NCI-H2029 (cell line): ENCODE data around the gene ZNF507.

Experiments
- DNase-seq: peaks from one replicate; lab custom pipeline; 2025; lab: John Stamatoyannopoulos, UW

ZNF507 gene

DNA sequence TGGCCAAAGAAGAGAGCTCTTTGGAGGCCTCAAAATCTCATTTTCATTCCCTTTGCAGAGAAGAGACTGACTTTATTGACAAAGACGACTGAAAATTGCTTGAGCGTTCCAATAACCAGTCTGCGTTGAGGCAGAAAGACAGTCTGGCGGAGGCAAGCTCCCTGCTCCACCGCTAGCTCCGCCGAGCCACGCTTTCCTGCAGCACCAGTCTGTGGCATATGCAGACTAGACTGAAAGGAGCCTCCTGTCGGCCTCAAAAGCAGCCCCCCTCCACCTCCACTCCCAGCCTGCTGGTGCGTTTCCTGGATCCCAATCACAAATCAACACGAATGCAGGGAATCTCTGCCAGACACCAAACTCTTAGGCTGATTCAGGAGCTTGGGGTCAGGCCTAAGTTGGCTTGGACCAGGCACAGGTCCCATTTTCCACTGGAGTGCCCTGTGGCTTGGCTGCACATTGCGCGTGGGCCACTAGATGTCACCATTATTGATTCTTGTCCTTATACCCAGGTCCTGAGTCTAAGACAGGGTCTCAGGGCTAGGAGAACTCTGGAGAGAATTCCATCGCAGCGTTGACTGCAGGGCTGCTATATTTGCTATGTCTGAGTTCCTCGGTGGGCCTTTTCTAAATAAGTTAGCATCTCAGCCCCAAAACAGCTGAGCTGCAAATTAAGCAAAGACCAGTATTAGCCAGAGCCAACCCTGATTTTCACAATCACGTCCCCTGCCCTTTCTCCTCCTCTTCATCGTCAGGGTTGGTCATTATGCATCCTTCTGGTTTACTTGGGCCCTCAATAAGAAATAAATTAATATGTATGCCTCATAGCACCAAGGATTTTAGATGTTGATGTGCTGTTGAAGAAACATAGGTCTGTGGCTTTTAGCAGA lies 5.2 kb upstream of the ZNF507 start:
- no peak for DNase-seq

DNA sequence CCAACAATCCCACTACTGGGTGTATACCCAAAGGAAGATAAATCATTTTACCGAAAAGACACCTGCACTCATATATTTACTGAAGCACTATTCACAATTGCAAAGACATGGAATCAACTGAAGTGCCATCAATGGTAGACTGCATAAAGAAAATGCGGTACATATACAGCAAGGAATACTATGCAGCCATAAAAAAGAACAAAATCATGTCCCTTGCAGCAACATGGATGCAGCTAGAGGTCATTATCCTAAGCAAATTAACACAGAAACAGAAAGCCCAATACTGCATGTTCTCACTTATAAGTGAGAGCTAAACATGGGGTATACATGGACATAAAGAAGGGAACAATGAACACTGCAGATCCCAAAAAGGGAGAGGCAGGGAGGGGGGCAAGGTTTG lies 2.7 kb upstream of the ZNF507 start:
- DNase-seq, result no peak

DNA sequence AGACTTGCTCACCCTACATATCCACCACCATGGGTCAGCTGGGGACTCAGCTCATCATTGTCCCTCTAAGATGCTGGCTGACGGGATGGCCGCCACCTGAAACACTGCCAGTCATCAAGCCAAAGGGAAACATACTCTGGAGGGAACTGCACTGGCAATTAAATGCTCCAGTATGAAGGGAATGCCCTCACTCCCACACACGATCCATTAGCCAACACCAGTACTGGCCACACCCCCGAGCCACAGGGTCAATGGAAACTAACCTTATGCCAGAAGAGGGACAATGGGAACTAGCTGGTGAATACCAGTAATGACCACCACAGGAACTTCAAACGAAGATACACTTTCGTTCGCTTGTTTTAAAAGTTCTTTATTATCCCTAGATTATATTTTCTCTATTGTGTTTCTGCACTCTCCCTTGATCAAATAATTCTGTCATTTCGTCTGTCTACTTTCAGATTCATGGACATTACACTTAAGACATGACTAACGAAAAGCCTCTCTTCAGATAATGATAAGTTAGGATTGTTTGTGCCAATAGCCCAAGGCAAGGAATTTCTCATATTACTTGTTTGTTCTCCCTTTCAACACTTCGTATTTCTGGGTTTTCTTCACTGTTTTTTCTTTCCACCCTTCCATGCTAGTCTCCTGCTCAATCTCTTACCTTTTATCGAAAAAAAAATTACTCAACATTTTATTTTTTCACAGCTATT lies 1.7 kb upstream of the ZNF507 start:
- DNase-seq, result no peak

- no peak for DNase-seq
These were observed 1.5 kb downstream of the ZNF507 start for GRCh38 chr19:32346901-32347300.

DNA sequence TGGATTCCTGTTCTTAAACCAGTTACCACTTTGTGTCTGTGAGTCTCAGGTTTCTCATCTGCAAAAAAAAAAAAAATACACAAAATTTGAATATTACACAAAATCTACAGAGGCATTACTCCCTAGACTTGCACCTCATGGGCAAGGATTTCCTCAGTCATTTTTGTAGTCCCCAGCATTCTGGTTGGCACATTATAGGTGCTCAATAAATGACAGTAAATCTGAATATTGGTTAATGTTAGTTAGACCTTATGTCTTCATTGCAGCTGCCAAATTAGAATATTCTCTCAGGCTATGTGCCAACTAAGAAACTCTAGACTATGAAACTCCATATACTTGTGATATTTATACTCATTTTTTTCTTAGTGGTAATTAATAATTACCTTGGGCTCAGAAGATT lies 2.2 kb downstream of the ZNF507 start:
- DNase-seq, result no peak

DNA sequence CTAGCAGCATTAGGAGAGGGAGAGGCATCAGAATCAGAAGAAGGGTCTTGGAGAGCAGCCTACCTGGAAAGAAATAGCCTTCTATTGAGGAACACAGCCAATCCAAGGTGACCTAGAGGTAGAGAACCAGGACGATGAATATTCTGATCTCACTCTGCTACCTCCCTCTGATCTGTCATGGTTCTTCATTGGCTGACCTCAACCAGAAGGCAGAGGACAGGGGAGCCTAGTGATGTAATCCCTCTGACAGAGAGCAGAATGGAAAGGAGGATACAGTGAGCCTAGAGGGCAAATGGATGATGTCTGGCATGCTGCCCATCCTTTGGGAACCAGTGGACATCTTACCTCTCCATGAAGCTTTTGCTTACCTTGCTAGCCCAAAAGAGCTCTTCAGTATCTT lies 3.6 kb downstream of the ZNF507 start:
- no peak for DNase-seq

GRCh38 chr19:32349724-32350470 lies 4.5 kb downstream of the ZNF507 start:
- DNase-seq, result no peak

- DNase-seq, result no peak
These were observed 5.1 kb downstream of the ZNF507 start for GRCh38 chr19:32350471-32350865.

DNA sequence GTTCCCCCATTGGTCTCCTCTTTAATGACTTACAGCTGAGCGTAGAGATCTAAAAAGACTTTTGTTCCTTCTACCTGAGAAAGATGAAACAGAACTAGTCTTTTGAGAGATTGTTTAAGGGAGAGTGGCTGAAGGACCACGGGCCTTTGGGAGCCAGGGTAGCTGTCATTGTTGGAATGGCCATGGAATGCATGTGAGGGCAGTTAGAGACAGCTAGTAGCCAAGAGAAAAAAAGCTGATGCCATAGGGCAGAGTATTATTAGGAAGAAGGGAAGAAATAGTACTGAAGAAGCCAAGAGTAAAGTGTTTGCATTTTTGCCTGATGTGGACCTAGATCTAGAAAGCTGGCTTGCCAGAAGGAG lies 5.6 kb downstream of the ZNF507 start:
- DNase-seq, result no peak

DNA sequence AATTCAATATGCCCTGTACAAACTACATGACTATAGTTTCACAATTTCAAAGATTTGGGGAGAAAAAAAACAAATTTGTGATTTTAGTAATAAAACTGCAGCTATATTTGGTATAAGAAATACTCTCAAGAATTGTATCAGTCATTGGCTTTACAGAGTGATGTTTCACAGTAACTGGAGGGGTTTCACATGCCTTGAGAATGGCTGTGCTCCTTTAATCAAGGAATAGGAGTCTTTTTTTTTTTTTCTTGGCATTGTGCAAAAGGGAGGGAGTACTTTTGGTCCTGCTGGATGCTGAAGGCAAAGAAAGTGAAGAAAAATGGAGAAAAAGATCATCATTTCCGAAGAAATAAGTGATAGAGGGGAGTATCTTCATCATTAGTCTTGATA lies 6.8 kb downstream of the ZNF507 start:
- DNase-seq, result no peak

DNA sequence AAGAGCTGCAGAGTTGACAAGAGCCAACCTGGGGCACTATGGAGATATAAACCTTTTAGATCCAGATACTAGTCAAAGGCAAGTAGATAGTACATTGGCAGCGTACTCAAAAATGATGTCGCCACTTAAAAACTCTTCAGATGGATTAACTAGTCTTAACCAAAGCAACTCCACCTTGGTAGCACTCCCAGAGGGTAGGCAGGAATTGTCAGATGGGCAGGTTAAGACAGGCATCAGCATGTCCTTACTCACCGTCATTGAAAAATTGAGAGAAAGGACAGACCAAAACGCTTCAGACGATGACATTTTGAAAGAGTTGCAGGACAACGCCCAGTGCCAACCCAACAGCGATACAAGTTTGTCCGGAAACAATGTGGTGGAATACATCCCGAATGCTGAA lies 8.9 kb downstream of the ZNF507 start:
- no peak for DNase-seq

DNA sequence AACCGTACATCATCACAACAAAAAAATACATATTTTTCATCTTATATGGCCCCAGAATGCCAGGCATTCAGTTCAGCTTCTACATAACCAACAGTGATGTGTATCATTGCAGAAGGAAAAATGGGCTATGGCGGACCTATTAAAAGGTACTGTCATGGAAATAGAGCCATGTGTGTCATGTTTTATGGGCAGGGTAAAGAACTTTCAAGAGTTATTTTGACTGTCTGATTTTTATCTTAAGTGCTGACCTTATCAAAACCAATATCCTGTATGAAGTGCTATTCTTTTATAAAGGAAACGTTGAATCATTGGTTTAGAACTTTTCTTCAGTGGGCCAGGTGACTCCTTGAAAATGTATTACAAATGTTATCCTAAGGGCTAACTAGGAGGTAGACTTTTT lies 9.9 kb downstream of the ZNF507 start:
- DNase-seq, result no peak

GRCh38 chr19:32357720-32358119 lies 12.3 kb downstream of the ZNF507 start:
- DNase-seq, result no peak

- DNase-seq, result no peak
These were observed 12.9 kb downstream of the ZNF507 start for GRCh38 chr19:32358321-32358720.

DNA sequence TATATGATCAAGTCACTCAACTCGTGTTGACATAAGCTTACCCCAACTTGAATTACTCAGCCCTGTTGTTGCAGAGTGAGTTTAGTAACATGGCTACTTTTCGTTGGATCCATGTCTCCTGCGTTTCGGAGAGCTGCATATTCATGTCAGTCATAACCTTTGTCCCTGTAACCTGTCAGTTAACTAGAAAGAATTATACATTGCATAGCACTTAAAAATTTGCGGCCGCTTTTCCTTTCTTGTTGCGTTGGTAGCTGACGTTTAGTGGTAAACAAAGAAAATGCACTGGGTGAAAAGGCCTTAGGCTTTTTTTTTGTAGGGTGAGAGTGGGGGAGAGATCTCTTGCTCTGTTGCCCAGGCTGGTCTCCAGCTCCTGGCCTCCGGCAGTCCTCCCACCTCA lies 14.2 kb downstream of the ZNF507 start:
- DNase-seq, result no peak

- no peak for DNase-seq
These were observed 16.3 kb downstream of the ZNF507 start for GRCh38 chr19:32361574-32362317.

GRCh38 chr19:32362318-32362691 lies 16.9 kb downstream of the ZNF507 start:
- DNase-seq, result no peak

DNA sequence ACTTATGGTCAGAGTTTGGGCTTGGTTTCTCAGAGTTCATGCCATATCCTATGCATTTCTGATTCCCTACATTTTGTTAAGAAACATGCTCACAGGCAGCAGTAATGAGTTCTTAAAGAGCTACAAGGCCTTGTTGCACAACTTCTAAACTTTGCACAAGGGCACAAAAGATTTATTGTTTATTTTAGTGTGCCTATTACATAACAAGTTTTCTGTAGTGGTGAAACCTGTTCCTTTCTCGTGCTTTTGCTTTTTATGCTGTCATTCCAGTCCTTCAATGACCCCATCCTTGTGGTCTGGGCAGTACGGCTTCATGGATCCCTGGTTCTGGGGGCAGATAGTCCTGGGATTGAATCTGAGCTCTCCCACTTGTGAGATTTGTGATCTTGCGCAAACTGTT lies 17.8 kb downstream of the ZNF507 start:
- DNase-seq, result no peak

DNA sequence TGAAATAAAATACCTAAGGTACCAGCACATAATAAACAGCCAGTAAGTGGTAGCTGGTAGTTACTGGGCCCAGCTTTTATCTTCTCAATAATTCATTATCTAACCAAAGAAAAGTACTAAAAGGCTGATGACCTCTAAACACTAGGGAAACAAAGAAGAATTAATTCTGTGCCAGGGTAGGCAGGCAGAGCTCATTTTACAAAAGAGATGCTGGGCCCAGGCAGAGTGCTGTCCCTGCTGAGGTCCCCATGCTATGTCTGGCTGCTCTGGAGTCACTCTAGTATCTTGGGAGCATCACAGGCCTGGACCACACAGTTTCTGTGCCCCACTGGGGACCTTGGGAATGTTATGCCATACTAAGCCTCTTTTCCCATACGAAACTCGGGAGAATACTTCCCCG lies 18.2 kb downstream of the ZNF507 start:
- DNase-seq, result no peak

DNA sequence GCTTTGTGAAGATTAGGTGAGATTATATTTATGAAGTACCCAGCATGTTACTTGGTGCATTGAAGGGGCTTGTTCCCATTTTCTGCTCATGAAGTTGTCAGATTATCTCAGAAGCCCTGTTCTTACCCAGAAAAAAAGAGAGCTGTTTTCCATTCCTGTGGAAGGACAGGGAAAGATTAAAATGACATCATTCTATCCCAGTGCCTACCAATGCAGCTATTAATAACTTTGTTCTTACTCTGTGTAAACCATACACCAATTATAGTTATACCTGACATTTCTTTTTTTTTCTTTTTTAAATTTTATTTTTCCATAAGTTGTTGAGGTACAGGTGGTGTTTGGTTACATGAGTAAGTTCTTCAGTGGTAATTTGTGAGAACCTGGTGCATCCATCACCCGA lies 18.6 kb downstream of the ZNF507 start:
- no peak for DNase-seq

- DNase-seq, result no peak
These were observed 21.7 kb downstream of the ZNF507 start for GRCh38 chr19:32367063-32367462.

DNA sequence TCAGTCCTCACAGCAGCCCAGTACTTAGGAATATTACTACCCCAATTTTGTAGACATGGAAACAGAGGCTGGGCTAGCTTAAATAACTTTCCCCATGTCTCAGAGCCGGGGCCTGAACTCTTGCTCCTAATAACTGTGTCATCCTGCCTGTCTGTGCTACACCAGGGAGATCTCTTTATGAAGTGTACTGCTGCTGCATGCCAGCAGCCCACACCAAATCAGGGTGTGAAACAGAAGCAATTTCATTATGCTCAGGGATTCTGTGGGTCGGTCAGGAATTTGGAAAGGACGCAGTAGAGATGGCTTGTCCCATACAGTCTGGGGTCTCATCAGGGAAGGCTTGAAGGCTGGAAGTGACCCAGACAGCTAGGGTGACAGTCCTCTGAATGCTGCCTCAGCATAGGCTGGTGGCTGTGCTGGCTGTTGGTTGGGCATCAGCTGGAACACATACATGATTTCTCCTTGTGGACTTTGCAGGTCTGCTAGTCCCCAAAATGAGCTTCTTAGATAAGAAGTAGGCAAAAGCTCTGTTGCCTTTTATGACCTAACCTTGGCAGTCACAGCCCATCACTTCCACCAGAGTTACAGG lies 22.6 kb downstream of the ZNF507 start:
- DNase-seq, result no peak
